HEK293 (cell line): ENCODE measurements around the gene APLF.

Experiments used
- CTCF ChIP-seq: fragments of 450-650 bp; formaldehyde crosslinking; IDR thresholded peaks from 2 replicates; pipeline ENCODE4 v1.5.1; 2016; ENCODE audit warnings: missing biosample characterization, missing genetic modification characterization
- ZBTB7A ChIP-seq: fragments of 450-650 bp; formaldehyde crosslinking; IDR thresholded peaks from 2 replicates; pipeline ENCODE4 v1.5.1; 2016; ENCODE audit warnings: low read depth, missing biosample characterization, missing genetic modification characterization

GRCh38 chr2:68607837-68608236, 140.5 kb downstream of the APLF start:
- TF ChIP-seq CTCF (tag by site-specific recombination) (no peak), ZBTB7A (tag by site-specific recombination) (no peak)
